Measurements from ENCODE around the gene TPGS1.

DNA sequence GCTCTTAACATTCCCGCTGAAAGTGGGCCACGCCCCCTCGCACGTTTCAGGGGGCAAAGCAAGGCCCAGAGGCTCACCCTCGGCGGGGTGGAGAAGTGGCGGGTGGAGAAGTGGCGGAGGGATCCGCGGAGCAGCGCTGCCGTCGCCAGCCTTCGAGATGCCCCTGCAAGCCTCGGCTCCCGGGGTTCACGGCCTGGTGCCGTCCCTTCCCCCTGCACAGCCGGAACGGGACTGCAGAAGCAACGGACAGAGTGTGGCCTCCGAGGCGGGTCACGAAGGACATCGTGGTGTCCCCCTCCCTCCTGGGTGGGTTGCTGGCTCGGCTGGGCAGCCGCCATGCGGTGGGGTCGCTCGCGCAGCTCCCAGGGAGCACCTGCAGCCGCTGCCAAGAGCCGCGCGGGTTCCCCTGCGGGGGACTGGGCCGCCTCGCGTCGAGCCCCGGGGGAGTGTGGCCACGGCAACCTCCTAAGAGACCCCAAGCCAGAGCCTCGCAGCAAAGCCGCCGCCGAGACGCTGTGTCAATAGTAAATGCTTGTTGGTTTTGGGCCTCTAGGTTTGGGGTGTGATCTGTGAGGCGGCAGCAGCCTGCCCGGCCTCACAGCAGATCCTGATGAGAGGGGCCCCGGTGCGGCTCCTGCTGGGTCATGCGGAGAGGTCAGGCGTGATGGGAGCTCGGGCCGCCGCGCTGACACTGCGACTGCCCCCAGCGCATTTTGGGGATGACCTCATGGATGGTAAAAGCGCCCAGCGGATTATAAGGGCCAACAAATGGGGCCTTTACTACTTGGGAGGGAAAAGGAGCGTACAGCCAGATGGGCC is 5.5 kb downstream of the TPGS1 start:
- no peak for TF ChIP-seq POLR2AphosphoS5 (IDR thresholded peaks at IDR 0.05)
- TF ChIP-seq, protein P1, sequence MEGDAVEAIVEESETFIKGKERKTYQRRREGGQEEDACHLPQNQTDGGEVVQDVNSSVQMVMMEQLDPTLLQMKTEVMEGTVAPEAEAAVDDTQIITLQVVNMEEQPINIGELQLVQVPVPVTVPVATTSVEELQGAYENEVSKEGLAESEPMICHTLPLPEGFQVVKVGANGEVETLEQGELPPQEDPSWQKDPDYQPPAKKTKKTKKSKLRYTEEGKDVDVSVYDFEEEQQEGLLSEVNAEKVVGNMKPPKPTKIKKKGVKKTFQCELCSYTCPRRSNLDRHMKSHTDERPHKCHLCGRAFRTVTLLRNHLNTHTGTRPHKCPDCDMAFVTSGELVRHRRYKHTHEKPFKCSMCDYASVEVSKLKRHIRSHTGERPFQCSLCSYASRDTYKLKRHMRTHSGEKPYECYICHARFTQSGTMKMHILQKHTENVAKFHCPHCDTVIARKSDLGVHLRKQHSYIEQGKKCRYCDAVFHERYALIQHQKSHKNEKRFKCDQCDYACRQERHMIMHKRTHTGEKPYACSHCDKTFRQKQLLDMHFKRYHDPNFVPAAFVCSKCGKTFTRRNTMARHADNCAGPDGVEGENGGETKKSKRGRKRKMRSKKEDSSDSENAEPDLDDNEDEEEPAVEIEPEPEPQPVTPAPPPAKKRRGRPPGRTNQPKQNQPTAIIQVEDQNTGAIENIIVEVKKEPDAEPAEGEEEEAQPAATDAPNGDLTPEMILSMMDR (IDR thresholded peaks at IDR 0.05), result no peak
